SK-N-SH treated with all-trans-retinoic acid at 6 μM for 48 hours (cell line): ENCODE measurements around the gene RGS10.

ENCODE experiments used
- ATAC-seq: fragments of 200-7000 bp; cut with Tn5 transposase; 3 replicates; pipeline ENCODE4 v1.9.1; 2020; ENCODE audit warnings: mild to moderate bottlenecking, moderate library complexity
- ARNTL ChIP-seq: fragments of 450-650 bp; formaldehyde crosslinking; IDR thresholded peaks from 2 replicates; pipeline ENCODE4 v1.5.0; 2020; ENCODE audit warnings: low read depth, mild to moderate bottlenecking, moderate library complexity, borderline replicate concordance
- BACH2 ChIP-seq: fragments of 250-450 bp; sonication (Bioruptor Pico); IDR thresholded peaks from 2 replicates; pipeline ENCODE4 v1.9.0; 2021; ENCODE audit warnings: mild to moderate bottlenecking, borderline replicate concordance
- CREB5 ChIP-seq: fragments of 250-450 bp; sonication (Bioruptor Pico); IDR thresholded peaks from 2 replicates; pipeline ENCODE4 v1.5.1; 2020; ENCODE audit warnings: low read depth, mild to moderate bottlenecking, moderate library complexity
- CSDC2 ChIP-seq: fragments of 250-450 bp; sonication (Bioruptor Pico); IDR thresholded peaks from 2 replicates; pipeline ENCODE4 v1.5.0; 2020; ENCODE audit warnings: mild to moderate bottlenecking, moderate library complexity
- CSRNP3 ChIP-seq: fragments of 250-450 bp; sonication (Bioruptor Pico); IDR thresholded peaks from 2 replicates; pipeline ENCODE4 v1.5.1; 2021; ENCODE audit warnings: mild to moderate bottlenecking, moderate library complexity
- ESRRG ChIP-seq: fragments of 250-450 bp; sonication (Bioruptor Pico); IDR thresholded peaks from 2 replicates; pipeline ENCODE4 v1.6.1; 2021; ENCODE audit warnings: mild to moderate bottlenecking
- GLIS3 ChIP-seq: fragments of 250-450 bp; sonication (Bioruptor Pico); IDR thresholded peaks from 2 replicates; pipeline ENCODE4 v1.5.0; 2020; ENCODE audit warnings: mild to moderate bottlenecking, moderate library complexity
- ISL1 ChIP-seq: fragments of 250-450 bp; sonication (Bioruptor Pico); IDR thresholded peaks from 2 replicates; pipeline ENCODE4 v2.1.2; 2022; ENCODE audit warnings: mild to moderate bottlenecking, moderate library complexity
- PATZ1 ChIP-seq: fragments of 250-450 bp; sonication (Bioruptor Pico); IDR thresholded peaks from 2 replicates; pipeline ENCODE4 v1.8.0; 2020; ENCODE audit warnings: mild to moderate bottlenecking, moderate library complexity, borderline replicate concordance
- PPARA ChIP-seq: fragments of 250-450 bp; sonication (Bioruptor Pico); IDR thresholded peaks from 2 replicates; pipeline ENCODE4 v1.5.0; 2020; ENCODE audit warnings: mild to moderate bottlenecking, borderline replicate concordance
- SNAI2 ChIP-seq: fragments of 250-450 bp; sonication (Bioruptor Pico); IDR thresholded peaks from 2 replicates; pipeline ENCODE4 v1.5.0; 2020; ENCODE audit warnings: mild to moderate bottlenecking, moderate library complexity
- TCF4 ChIP-seq: fragments of 250-450 bp; sonication (Bioruptor Pico); IDR thresholded peaks from 2 replicates; pipeline ENCODE4 v1.8.0; 2021; ENCODE audit warnings: mild to moderate bottlenecking, moderate library complexity, borderline replicate concordance
- TOX ChIP-seq: fragments of 250-450 bp; sonication (Bioruptor Pico); IDR thresholded peaks from 2 replicates; pipeline ENCODE4 v1.8.0; 2021; ENCODE audit warnings: mild to moderate bottlenecking, moderate library complexity, borderline replicate concordance
- TSHZ2 ChIP-seq: fragments of 250-450 bp; sonication (Bioruptor Pico); IDR thresholded peaks from 2 replicates; pipeline ENCODE4 v1.5.0; 2020; ENCODE audit warnings: mild to moderate bottlenecking, moderate library complexity
- ZC3H10 ChIP-seq: fragments of 250-450 bp; sonication (Bioruptor Pico); IDR thresholded peaks from 2 replicates; pipeline ENCODE4 v1.5.1; 2021; ENCODE audit warnings: mild to moderate bottlenecking, moderate library complexity
- ZFP3 ChIP-seq: fragments of 250-450 bp; sonication (Bioruptor Pico); IDR thresholded peaks from 2 replicates; pipeline ENCODE4 v1.5.0; 2020; ENCODE audit warnings: mild to moderate bottlenecking, moderate library complexity
- ZFP30 ChIP-seq: fragments of 450-650 bp; formaldehyde crosslinking; IDR thresholded peaks from 2 replicates; pipeline ENCODE4 v1.5.0; 2022; ENCODE audit warnings: mild to moderate bottlenecking, moderate library complexity
- ZNF565 ChIP-seq: fragments of 450-650 bp; formaldehyde crosslinking; conservative IDR thresholded peaks from 2 replicates; pipeline ENCODE4 v1.5.0; 2020; ENCODE audit warnings: low read depth, mild to moderate bottlenecking, moderate library complexity
- ZNF70 ChIP-seq: fragments of 450-650 bp; formaldehyde crosslinking; IDR thresholded peaks from 2 replicates; pipeline ENCODE4 v1.5.0; 2020; ENCODE audit warnings: mild to moderate bottlenecking, moderate library complexity
- ZNF8 ChIP-seq: fragments of 450-650 bp; formaldehyde crosslinking; IDR thresholded peaks from 2 replicates; pipeline ENCODE4 v1.5.0; 2020; ENCODE audit warnings: mild to moderate bottlenecking, moderate library complexity

The RGS10 gene

GRCh38 chr10:119500821-119501220 lies 41.7 kb downstream of the RGS10 start:
- no peak for TF ChIP-seq ARNTL (CRISPR knock-in tag)
- TF ChIP-seq ZC3H10: no peak
- TF ChIP-seq SNAI2 (CRISPR knock-in tag): no peak
- TF ChIP-seq BACH2: no peak
- TF ChIP-seq PPARA (CRISPR knock-in tag): no peak
- no peak for TF ChIP-seq CSDC2
- TF ChIP-seq TOX (CRISPR knock-in tag): no peak
- no peak for TF ChIP-seq ZNF70 (CRISPR knock-in tag)
- TF ChIP-seq TCF4: no peak
- no peak for TF ChIP-seq ZFP3
- no peak for TF ChIP-seq TSHZ2 (CRISPR knock-in tag)
- no peak for TF ChIP-seq CREB5 (CRISPR knock-in tag)
- TF ChIP-seq ZFP30: no peak
- TF ChIP-seq ZNF8 (CRISPR knock-in tag): no peak
- no peak for TF ChIP-seq PATZ1
- no peak for TF ChIP-seq GLIS3
- ATAC-seq: no peak

GRCh38 chr10:119500123-119500795 lies 42.3 kb downstream of the RGS10 start:
- no peak for ATAC-seq
- no peak for TF ChIP-seq ESRRG
- TF ChIP-seq ZNF565: no peak
- TF ChIP-seq ZNF8 (CRISPR knock-in tag): no peak
- no peak for TF ChIP-seq ZFP3
- TF ChIP-seq TCF4: no peak
- no peak for TF ChIP-seq CREB5 (CRISPR knock-in tag)
- TF ChIP-seq ZFP30: no peak
- TF ChIP-seq CSRNP3 (CRISPR knock-in tag): no peak
- TF ChIP-seq ISL1: no peak
- no peak for TF ChIP-seq ARNTL (CRISPR knock-in tag)
- no peak for TF ChIP-seq ZNF70 (CRISPR knock-in tag)
- TF ChIP-seq TSHZ2 (CRISPR knock-in tag): no peak
- no peak for TF ChIP-seq TOX (CRISPR knock-in tag)
